ENCODE data around the gene BID. TPM values are rescaled to one million over a fixed set of nuclear protein-coding genes. Genes with fewer than 3 reads are reported as not detected.
"Not testable (repeated sequence)": the region's sequence is repeated elsewhere in the genome, so short reads cannot be mapped to it uniquely, and the experiment has no call there.

The BID gene
- total RNA-seq, 2 donors from 2014 or later = 26.5 to 33.2 TPM

GRCh38 chr22:17724678-17725499 lies 49.4 kb downstream of the BID start:
- intact Hi-C loops (cut with DNase I, micrococcal nuclease) = no loop called here
- DNase-seq = no peak
- peak; percentile 86 for ATAC-seq

GRCh38 chr22:17724241-17724640 lies 50.0 kb downstream of the BID start:
- DNase-seq (no peak), ATAC-seq (peak; percentile 6)
- intact Hi-C loops (cut with DNase I, micrococcal nuclease) = no loop called here

GRCh38 chr22:17719911-17720310 lies 54.4 kb downstream of the BID start:
- ATAC-seq (no peak), DNase-seq (no peak)
- intact Hi-C loops (cut with DNase I, micrococcal nuclease) = no loop called here

DNA sequence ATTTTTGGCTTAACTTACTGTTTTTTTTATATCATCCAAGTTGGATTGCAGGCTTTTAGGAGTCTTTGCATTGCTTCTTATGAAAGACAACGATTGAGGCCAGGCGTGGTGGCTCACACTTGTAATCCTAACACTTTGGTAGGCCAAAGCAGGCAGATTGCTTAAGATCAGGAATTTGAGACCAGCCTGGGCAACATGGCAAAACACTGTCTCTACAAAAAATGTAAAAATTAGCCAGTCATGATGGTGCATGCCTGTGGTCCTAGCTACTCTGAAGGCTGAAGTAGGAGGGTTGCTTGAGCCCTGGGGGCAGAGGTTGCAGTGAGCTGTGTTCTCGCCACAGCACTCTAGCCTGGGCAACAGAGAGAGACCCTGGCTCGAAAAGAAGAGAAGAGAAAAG lies 56.6 kb downstream of the BID start:
- no peak for DNase-seq
- ATAC-seq = peak; percentile 16
- intact Hi-C loops (cut with DNase I, micrococcal nuclease) = no loop called here

DNA sequence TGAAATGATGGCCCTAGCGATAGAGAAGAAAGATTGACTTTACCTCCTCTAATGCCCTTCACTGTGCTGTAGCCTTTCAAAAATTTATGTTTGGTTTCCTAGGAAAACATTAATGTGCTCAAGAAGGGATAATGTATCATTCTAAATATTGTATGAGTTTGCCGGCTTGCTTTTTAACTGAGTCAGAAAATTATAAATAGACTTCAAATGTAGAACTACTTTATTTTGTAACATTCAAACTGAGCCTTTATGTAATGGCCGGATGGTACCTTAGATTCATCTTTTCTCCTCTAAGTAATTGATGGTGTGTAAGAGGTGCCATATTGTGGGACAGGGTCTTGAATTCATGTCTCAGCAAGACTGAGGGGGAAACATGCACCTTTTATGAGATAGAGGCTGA lies 57.7 kb downstream of the BID start:
- intact Hi-C loops (cut with DNase I, micrococcal nuclease) = no loop called here
- no peak for ATAC-seq

DNA sequence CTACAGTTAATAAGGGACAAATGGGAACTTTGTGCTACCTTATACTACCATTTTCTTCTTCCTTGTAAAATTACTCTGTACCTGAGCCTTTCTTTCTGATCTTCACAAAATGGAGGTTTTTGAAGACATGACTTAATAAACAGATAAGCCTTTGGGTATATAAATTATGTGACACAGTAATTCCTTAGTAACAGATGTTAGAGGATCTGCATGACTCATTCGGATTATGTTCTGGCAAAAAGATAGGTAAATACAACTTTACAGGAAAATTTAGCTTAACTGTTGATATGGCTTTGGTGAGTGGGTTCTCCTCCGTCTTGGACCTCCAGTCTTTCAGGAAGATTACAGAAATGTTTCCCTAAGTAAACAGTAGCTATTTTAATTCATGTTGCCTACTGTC lies 61.8 kb downstream of the BID start:
- no peak for ATAC-seq
- intact Hi-C loops (cut with DNase I, micrococcal nuclease) = no loop called here
- DNase-seq = no peak

More for the DNA sequence above, 57.7 kb downstream of the BID start:
- no peak for DNase-seq

- ATAC-seq = no peak
- intact Hi-C loops (cut with DNase I, micrococcal nuclease) = no loop called here
- DNase-seq = no peak
These were observed 64.2 kb downstream of the BID start for GRCh38 chr22:17710023-17710422.

DNA sequence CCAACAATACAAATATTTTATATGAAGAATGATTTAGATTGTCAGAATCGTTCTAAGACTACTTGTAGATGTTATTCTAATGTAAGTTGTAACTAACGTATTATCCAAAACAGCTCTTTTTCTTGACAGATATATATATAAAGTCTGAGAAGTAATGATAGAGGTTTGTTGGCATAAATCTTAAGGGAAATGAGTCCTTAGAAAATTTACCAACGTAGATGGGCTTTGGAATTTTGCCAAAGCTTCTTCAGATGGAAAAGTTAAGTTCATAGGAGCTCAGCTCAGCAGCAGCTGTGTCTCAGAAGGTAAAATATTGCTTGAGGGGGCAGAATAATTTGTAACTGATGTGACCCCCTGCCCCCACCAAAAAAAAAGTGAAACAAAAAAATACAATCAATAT lies 66.7 kb downstream of the BID start:
- DNase-seq = no peak

GRCh38 chr22:17706947-17707346 lies 67.3 kb downstream of the BID start:
- intact Hi-C loops (cut with DNase I, micrococcal nuclease) = no loop called here
- ATAC-seq = no peak
- DNase-seq = no peak

More for the DNA sequence above, 66.7 kb downstream of the BID start:
- ATAC-seq = no peak
- intact Hi-C loops (cut with DNase I, micrococcal nuclease) = no loop called here

DNA sequence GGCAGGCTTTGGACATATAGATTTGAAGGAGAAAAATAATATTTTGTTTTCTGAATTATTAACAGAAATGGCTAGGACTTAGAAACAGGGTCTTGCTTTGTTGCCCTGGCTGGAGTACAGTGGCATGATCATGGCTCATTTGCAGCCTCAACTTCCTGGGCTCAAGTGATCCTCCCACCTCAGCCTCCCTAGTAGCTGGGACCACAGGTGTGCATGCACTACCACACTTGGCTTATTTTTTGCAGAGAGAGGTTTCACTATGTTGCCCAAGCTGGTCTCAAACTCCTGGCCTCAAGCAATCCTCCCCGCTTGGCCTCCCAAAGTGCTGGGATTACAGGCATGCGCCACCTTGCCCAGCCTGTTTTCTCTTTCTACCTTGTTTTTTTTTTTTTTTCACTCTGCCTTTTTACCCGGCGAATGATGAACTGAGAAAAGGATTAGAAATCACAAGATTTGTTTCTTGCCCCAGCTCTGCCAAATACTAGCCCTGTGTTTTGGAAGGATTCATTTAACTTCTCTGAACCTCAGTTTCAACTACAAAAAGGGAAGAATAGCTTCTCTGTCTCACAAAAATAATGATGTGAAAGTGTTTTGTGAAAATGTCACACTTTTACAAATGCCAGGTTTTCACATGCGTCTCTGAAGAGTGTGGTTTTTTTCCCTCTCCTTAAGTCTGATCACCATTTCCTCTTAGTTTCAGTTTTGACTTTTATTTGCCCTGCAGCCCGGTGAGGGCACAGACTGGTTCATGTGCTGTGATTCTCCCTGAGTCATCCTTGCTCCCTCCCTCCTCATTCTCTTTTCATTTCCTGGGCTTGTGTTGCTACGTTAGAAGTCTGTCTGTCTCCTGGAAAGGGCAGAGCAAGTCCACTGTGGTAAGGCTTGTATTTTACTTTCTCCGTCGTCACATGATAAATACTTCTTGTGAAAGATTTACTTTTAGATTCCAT lies 68.0 kb downstream of the BID start:
- ATAC-seq (peak; percentile 97), DNase-seq (peak; percentile 34 to 64)
- intact Hi-C loops (cut with DNase I, micrococcal nuclease) = no loop called here

DNA sequence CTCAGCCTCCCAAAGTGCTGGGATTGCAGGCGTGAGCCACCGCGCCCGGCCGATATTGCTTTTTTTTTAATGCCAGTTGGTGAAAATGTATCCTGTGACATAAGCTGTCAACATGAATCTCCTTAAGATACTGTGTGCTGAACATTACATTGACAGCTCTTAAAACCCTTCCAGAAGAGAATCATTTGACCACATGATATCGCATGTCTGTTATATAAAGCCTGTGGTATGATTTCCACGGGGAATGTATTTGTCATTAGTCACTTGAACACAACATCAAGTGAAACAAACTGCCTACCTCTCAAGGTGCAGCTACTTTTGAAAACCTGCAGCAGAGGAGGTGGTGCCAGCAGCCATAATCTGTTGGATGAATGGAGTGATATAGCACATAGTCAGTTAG lies 68.7 kb downstream of the BID start:
- intact Hi-C loops (cut with DNase I, micrococcal nuclease) = no loop called here
- DNase-seq (no peak), ATAC-seq (peak; percentile 3)

GRCh38 chr22:17703811-17704210 lies 70.5 kb downstream of the BID start:
- intact Hi-C loops (cut with DNase I, micrococcal nuclease) = no loop called here
- ATAC-seq = no peak
- no peak for DNase-seq

DNA sequence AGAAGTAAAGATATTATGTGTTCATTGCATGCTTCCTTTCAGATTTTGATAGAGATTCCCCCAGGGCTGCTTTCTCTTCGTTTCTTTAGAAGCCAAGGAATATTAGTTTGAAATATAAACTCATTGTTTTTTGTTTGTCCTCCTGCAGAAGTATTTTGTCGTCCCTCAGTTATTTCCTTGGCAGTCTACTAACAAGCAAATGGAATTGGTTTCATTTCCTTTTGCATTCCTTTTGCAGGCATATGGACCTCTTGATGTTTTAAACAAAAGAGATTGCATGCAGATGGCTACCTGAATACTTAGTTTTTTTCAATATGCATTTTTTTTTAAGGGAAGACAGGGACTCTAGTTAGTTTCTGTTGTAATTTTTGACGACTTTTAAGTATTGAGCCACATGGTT lies 73.5 kb downstream of the BID start:
- intact Hi-C loops (cut with DNase I, micrococcal nuclease) = no loop called here
- ATAC-seq (no peak), DNase-seq (no peak)

- no peak for ATAC-seq
These were observed 74.5 kb downstream of the BID start for GRCh38 chr22:17699696-17700340.

GRCh38 chr22:17698948-17699347 lies 75.3 kb downstream of the BID start:
- intact Hi-C loops (cut with DNase I, micrococcal nuclease) = no loop called here
- ATAC-seq (no peak), DNase-seq (no peak)

More at GRCh38 chr22:17699696-17700340, 74.5 kb downstream of the BID start:
- no peak for DNase-seq
- intact Hi-C loops (cut with DNase I, micrococcal nuclease) = no loop called here

DNA sequence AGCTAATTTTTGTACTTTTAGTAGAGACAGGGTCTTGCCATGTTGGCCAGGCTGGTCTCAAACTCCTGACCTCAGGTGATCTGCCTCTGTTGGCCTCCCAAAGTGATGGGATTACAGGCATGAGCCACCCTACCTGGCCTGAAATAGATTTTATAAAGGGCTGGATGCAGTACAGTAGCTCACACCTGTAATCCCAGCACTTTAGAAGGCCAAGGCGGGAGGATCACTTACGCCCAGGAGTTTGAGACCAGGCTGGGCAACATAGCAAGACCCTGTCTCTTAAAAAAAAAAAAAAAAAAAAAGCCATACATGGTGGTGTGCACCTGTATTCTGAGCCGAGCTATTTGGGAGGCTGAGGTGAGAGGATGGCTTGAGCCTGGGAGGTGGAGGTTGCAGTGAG lies 76.0 kb downstream of the BID start:
- DNase-seq; ATAC-seq; intact Hi-C loops (cut with DNase I, micrococcal nuclease): not testable (repeated sequence)

- intact Hi-C loops (cut with DNase I, micrococcal nuclease); DNase-seq; ATAC-seq: not testable (repeated sequence)
These were observed 77.1 kb downstream of the BID start for GRCh38 chr22:17697196-17697595.

DNA sequence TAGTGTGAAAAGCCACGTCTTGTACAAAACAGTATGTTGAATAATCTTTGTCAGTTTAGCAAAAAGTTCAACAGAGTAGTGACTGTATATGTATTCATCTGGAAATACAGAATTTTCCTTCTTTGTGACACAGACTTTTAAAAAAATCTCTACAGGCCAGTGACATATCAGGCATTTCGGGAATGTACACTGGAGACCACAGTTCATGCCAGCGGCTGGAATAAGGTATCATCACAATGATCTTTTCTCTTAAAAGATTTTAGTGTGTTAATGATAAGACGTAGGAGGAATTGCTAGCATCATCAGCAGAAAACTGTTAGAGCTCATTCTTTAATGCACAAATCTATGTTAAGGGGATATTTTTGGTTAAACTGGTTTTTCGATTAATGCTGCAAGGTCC lies 78.3 kb downstream of the BID start:
- no peak for ATAC-seq
- intact Hi-C loops (cut with DNase I, micrococcal nuclease) = no loop called here
- no peak for DNase-seq

DNA sequence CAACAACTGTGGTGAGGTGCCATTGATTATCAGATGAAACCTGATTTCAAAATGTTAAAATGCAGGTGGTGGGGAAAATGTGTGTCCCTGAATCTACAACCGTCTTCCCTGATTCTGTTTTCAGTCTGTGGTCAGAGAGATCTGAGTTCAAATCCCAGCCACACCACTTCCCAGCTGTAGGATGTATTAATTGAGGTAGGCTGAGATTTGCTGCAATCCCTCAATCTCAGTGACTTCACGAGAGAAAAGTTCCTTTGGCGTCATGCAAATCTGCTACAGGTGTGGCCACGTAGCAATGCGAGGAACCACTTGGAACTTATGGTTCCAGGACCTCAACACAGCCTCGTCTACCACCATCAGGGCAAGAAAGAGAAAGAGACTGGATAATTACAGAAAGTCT lies 79.5 kb downstream of the BID start:
- ATAC-seq (no peak), DNase-seq (no peak)
- intact Hi-C loops (cut with DNase I, micrococcal nuclease) = no loop called here
